ENCODE measurements around the gene SNRPD3. TPM values are rescaled to one million over a fixed set of nuclear protein-coding genes. Genes with fewer than 3 reads are reported as not detected.
"Not testable (repeated sequence)": the region's sequence is repeated elsewhere in the genome, so short reads cannot be mapped to it uniquely, and the experiment has no call there.

SNRPD3 gene
- total RNA-seq, 2 donors from 2014 or later = 71.4 to 142 TPM

DNA sequence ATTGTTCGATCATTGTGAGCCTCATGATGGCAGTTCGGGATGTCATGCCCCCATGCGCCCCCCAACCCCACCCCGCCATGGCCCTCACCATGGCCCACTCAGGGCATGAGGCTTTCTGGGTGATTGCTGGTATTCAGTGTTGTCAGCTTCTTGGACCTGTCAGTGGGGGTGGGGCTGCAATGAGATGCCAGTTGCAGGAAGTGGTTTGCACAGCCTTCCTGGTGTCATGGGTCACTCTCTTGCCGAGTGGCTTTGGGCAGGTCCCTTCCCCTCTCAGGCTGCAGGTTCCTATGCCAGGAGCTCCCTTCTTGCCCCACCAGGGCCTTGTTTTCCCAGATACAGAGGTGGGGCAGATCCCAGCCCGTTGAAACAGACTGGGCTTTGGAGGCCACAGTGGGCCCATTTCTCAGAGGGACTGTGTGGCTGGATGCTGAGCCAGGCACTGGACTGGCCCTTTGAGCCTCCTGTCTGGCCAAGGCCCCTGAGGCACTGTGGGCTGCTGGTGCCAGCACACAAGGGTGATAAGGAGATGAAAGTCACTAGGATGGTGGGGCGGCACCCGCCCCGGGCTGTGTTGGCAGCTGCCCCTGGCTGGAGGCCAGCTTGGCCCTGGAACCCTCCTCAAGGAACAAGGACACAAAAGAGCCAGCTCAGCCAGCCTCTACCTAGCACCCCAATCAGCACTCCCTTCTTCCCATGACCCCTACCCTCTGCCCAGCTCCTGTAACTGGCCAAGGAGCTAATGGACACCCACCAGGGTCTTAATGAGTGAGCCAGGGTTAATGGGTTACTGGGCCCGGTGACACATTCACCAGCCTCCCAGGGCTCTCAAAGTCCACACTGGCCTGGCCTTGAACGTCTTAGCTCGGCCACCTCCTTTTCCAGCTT is 45.7 kb downstream of the SNRPD3 start:
- H3K9me3 ChIP-seq = no peaks in the 10 kb centered on the region
- peaks cover 11% of the 10 kb centered on the region for H3K4me1 ChIP-seq
- DNase-seq = peak; percentile 88
- peak overlapping the region in 1 of 2 donors; percentile 4 for H3K9ac ChIP-seq (ENCODE audit: low read depth in 2 of 2, low read length in 2 of 2)
- H3K27ac ChIP-seq = peak overlapping the region; percentile 65
- TF ChIP-seq, protein P1, sequence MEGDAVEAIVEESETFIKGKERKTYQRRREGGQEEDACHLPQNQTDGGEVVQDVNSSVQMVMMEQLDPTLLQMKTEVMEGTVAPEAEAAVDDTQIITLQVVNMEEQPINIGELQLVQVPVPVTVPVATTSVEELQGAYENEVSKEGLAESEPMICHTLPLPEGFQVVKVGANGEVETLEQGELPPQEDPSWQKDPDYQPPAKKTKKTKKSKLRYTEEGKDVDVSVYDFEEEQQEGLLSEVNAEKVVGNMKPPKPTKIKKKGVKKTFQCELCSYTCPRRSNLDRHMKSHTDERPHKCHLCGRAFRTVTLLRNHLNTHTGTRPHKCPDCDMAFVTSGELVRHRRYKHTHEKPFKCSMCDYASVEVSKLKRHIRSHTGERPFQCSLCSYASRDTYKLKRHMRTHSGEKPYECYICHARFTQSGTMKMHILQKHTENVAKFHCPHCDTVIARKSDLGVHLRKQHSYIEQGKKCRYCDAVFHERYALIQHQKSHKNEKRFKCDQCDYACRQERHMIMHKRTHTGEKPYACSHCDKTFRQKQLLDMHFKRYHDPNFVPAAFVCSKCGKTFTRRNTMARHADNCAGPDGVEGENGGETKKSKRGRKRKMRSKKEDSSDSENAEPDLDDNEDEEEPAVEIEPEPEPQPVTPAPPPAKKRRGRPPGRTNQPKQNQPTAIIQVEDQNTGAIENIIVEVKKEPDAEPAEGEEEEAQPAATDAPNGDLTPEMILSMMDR (IDR thresholded peaks at IDR 0.05) = no peak
- no peaks in the 10 kb centered on the region for H3K36me3 ChIP-seq
- H3K27me3 ChIP-seq = no peaks in the 10 kb centered on the region
- intact Hi-C loops (cut with DNase I) = loop anchor here (5.0 kb wide), 1 partner anchor 924 kb away; no protein-coding TSS in a partner anchor
- no peak overlapping the region for H3K4me3 ChIP-seq

DNA sequence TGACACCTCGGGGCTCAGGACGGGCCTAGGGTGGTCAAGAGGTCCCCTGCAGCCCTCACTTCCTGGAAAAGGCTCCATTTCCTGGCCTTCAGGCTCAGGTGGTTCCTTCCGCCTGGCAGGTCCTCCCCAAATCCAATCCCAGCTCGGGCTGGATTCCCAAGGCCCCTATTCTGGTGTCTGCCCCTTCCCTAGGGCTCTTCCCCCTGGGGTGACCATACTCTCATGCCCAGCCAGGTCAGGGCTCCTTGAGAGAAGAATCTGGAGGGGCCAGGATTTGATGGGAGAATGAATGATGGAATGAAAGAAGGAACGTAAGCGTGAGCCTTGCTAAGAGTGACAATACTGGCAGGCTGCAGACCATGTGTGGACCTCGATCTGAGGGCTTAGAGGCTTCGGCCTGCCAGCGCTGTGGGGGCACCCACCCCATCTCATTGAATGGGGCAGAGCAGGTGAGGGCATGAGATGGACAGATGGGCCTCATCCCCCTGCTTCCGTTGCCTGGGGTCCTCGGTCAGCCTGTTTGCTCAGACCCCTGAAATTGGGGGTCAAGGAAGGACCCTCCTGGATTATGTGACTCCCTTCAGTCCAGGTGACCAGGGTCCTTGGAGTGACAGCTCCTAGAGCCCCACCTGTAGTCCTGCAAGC is 46.4 kb downstream of the SNRPD3 start:
- Histone ChIP-seq H3K27ac (peak overlapping the region; percentile 15), H3K9ac (ENCODE audit: low read depth in 2 of 2, low read length in 2 of 2) (peak overlapping the region in 1 of 2 donors; percentile 4)
- intact Hi-C loops (cut with DNase I) = loop anchor here (5.0 kb wide), 1 partner anchor 925 kb away; no protein-coding TSS in a partner anchor

GRCh38 chr22:24602847-24603769 is 47.3 kb downstream of the SNRPD3 start, which contains the start of gene GGT1:
Gene GGT1, plus strand, starts transcription at chr22:24603193. Its CDS starts 7,889 bp downstream, at chr22:24611082.
- H3K27me3 ChIP-seq, H3K9me3 ChIP-seq, H3K36me3 ChIP-seq: not testable (repeated sequence)
- DNase-seq = peak; percentile 47
- peaks cover 11% of the 10 kb centered on the region for H3K4me1 ChIP-seq
- peak within 1 kb of the TSS; percentile 69 for H3K27ac ChIP-seq
- H3K9ac ChIP-seq (ENCODE audit: low read depth in 2 of 2, low read length in 2 of 2) = peak within 1 kb of the TSS in 1 of 2 donors; percentile 35
- H3K4me3 ChIP-seq = peak within 1 kb of the TSS; percentile 11
- intact Hi-C loops (cut with DNase I) = loop anchor here (5.0 kb wide), 1 partner anchor 926 kb away; no protein-coding TSS in a partner anchor

More for the DNA sequence above, 46.4 kb downstream of the SNRPD3 start:
- not testable (repeated sequence) for DNase-seq, H3K4me3 ChIP-seq, H3K27me3 ChIP-seq, H3K9me3 ChIP-seq, H3K36me3 ChIP-seq
- H3K4me1 ChIP-seq = peaks cover 11% of the 10 kb centered on the region

- intact Hi-C loops (cut with DNase I) = loop anchor here (5.0 kb wide), 1 partner anchor 927 kb away; no protein-coding TSS in a partner anchor
- not testable (repeated sequence) for H3K9ac ChIP-seq (ENCODE audit: low read depth in 2 of 2, low read length in 2 of 2)
Observed at GRCh38 chr22:24603770-24604629, 48.2 kb downstream of the SNRPD3 start.

GRCh38 chr22:24606340-24606739 is 50.5 kb downstream of the SNRPD3 start:
- H3K9me3 ChIP-seq; H3K9ac ChIP-seq (ENCODE audit: low read depth in 2 of 2, low read length in 2 of 2); H3K27ac ChIP-seq; intact Hi-C loops (cut with DNase I); H3K4me3 ChIP-seq; H3K4me1 ChIP-seq; H3K27me3 ChIP-seq; H3K36me3 ChIP-seq: not testable (repeated sequence)
- peak; percentile 24 for DNase-seq

More at GRCh38 chr22:24603770-24604629, 48.2 kb downstream of the SNRPD3 start:
- peak overlapping the region; percentile 69 for H3K27ac ChIP-seq
- peak; percentile 54 for DNase-seq
- H3K9me3 ChIP-seq, H3K27me3 ChIP-seq, H3K36me3 ChIP-seq: not testable (repeated sequence)
- H3K4me3 ChIP-seq = peak overlapping the region; percentile 11
- peaks cover 11% of the 10 kb centered on the region for H3K4me1 ChIP-seq

DNA sequence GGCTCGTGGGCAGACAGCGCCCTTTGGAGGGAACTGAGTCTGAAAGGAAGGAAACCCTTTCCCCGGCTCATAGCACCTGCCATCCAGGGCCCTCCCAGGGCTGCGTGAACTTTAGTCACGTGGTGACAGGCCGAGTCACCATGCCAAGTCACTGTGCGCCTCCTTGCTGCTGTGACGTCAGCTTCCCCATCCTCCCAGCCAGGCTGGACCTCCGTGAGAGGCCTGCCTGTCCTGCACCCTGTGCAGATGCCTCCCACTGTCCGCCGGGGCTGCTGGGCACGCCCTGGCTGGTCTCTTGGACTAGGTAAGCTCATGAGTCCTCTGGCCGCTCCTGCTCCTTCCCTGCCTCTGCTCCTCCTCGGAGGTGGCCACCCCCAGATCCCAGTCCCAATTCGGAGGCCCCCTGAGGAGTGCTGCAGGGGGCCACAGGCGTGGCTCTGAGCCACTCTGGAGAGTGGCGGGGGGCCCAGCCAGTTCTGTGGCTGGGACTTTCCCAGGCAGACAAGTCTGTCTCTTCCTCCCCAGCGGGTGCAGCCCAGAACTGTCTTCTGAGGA is 51.7 kb downstream of the SNRPD3 start:
- intact Hi-C loops (cut with DNase I); H3K4me1 ChIP-seq; H3K36me3 ChIP-seq; H3K9me3 ChIP-seq; H3K27ac ChIP-seq; H3K27me3 ChIP-seq; H3K9ac ChIP-seq (ENCODE audit: low read depth in 2 of 2, low read length in 2 of 2): not testable (repeated sequence)
- peak; percentile 63 for DNase-seq
- peak overlapping the region; percentile 21 for H3K4me3 ChIP-seq

- DNase-seq; H3K4me1 ChIP-seq; H3K27ac ChIP-seq; H3K9me3 ChIP-seq; H3K9ac ChIP-seq (ENCODE audit: low read depth in 2 of 2, low read length in 2 of 2); H3K36me3 ChIP-seq; H3K4me3 ChIP-seq; H3K27me3 ChIP-seq; intact Hi-C loops (cut with DNase I): not testable (repeated sequence)
Observed at GRCh38 chr22:24608327-24608726, 52.5 kb downstream of the SNRPD3 start.

GRCh38 chr22:24609888-24610287 is 54.1 kb downstream of the SNRPD3 start:
- H3K27ac ChIP-seq; H3K4me1 ChIP-seq; H3K9ac ChIP-seq (ENCODE audit: low read depth in 2 of 2, low read length in 2 of 2); H3K9me3 ChIP-seq; intact Hi-C loops (cut with DNase I); H3K27me3 ChIP-seq; H3K4me3 ChIP-seq; DNase-seq; H3K36me3 ChIP-seq: not testable (repeated sequence)

DNA sequence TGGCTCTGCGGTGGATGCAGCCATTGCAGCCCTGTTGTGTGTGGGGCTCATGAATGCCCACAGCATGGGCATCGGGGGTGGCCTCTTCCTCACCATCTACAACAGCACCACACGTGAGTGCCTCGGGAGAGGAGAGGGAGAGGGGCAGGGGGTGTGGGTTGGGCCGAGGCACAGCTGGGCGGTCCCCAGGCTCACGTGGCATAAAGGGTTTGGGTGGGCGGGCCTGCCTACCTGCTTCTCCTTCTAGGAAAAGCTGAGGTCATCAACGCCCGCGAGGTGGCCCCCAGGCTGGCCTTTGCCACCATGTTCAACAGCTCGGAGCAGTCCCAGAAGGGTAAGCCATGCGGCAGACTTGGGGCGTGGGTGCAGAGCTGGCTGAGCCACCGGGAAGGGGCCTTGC is 59.0 kb downstream of the SNRPD3 start:
- H3K36me3 ChIP-seq; H3K27me3 ChIP-seq; H3K9me3 ChIP-seq; DNase-seq; H3K4me1 ChIP-seq; H3K9ac ChIP-seq (ENCODE audit: low read depth in 2 of 2, low read length in 2 of 2); intact Hi-C loops (cut with DNase I); H3K27ac ChIP-seq; H3K4me3 ChIP-seq: not testable (repeated sequence)

DNA sequence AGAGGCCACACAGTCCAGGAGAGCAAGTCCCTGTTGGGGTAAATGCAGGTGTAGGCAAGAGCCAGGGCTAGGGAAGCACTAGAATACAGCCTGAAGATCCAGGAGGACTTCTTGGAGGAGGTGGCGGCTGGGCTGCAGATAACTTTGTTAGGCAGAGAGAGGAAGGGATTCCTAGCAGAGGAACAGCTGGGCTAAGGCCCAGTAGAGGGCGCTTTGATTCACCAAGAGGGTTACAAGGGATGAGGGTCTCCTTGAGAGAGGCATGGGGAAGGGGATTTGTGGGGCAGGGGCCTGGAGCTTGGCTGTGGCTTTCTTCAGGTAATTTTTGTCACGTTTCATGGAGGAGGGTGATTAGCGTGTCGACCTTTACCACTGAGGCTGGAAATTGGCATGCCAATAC is 65.4 kb downstream of the SNRPD3 start:
- H3K9ac ChIP-seq (ENCODE audit: low read depth in 2 of 2, low read length in 2 of 2); H3K4me1 ChIP-seq; DNase-seq; H3K27ac ChIP-seq; H3K36me3 ChIP-seq; H3K9me3 ChIP-seq; intact Hi-C loops (cut with DNase I); H3K4me3 ChIP-seq; H3K27me3 ChIP-seq: not testable (repeated sequence)

Measured in colonic mucosa (tissue), 4 donors.